PC-9 (cell line): ENCODE data around the gene KIZ.

Experiments used
- CTCF ChIP-seq: fragments of 200-600 bp; sonication (generic); conservative IDR thresholded peaks from 2 replicates; pipeline ENCODE4 v1.6.1; 2017; ENCODE audit warnings: mixed run types, antibody characterized with exemption, mild to moderate bottlenecking, moderate library complexity
- EZH2 ChIP-seq: fragments of 200-600 bp; sonication (generic); IDR thresholded peaks from 2 replicates; pipeline ENCODE4 v1.8.0; 2017; ENCODE audit warnings: antibody characterized with exemption, low read depth

GRCh38 chr20:21286775-21287174 is 160.9 kb downstream of the KIZ start:
- TF ChIP-seq CTCF (no peak), EZH2 (no peak)
